ENCODE measurements around the gene KRTAP10-12. TPM values are rescaled to one million over a fixed set of nuclear protein-coding genes. Genes with fewer than 3 reads are reported as not detected.
"Not testable (repeated sequence)": the region's sequence is repeated elsewhere in the genome, so short reads cannot be mapped to it uniquely, and the experiment has no call there.

Gene KRTAP10-12
- total RNA-seq, 1 donor from 2014 or later, result not detected

DNA sequence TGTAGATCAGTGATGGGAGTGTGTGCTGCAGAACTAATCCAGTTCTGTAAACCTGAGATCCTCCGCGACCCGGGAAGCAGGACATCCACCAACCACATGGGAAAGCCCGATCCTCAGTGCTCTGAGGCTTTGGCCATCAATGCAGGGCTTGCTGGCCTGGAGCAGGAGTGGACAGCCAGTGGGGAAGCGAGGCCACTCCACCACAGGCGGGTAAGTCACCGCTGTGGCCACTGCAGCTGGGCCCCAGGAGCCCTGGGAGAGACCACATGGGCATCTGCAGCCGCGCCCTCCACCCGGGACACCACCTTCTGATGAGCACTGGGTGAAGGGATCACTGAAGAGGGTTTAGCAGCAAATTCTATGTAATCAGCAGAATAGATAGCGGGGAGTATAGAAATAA lies 15.8 kb upstream of the KRTAP10-12 start:
- Mint-ChIP-seq H3K27ac (no peak overlapping the region), H3K36me3 (no peaks in the 10 kb centered on the region), H3K9me3 (no peaks in the 10 kb centered on the region), H3K27me3 (peaks cover 54% of the 10 kb centered on the region), H3K4me3 (no peak overlapping the region), H3K4me1 (ENCODE audit: unreplicated experiment) (no peaks in the 10 kb centered on the region)
- TF ChIP-seq, protein P1, sequence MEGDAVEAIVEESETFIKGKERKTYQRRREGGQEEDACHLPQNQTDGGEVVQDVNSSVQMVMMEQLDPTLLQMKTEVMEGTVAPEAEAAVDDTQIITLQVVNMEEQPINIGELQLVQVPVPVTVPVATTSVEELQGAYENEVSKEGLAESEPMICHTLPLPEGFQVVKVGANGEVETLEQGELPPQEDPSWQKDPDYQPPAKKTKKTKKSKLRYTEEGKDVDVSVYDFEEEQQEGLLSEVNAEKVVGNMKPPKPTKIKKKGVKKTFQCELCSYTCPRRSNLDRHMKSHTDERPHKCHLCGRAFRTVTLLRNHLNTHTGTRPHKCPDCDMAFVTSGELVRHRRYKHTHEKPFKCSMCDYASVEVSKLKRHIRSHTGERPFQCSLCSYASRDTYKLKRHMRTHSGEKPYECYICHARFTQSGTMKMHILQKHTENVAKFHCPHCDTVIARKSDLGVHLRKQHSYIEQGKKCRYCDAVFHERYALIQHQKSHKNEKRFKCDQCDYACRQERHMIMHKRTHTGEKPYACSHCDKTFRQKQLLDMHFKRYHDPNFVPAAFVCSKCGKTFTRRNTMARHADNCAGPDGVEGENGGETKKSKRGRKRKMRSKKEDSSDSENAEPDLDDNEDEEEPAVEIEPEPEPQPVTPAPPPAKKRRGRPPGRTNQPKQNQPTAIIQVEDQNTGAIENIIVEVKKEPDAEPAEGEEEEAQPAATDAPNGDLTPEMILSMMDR (conservative IDR thresholded peaks at IDR 0.05), result no peak
- DNase-seq (ENCODE audit: extremely low spot score, unreplicated experiment), result no peak

DNA sequence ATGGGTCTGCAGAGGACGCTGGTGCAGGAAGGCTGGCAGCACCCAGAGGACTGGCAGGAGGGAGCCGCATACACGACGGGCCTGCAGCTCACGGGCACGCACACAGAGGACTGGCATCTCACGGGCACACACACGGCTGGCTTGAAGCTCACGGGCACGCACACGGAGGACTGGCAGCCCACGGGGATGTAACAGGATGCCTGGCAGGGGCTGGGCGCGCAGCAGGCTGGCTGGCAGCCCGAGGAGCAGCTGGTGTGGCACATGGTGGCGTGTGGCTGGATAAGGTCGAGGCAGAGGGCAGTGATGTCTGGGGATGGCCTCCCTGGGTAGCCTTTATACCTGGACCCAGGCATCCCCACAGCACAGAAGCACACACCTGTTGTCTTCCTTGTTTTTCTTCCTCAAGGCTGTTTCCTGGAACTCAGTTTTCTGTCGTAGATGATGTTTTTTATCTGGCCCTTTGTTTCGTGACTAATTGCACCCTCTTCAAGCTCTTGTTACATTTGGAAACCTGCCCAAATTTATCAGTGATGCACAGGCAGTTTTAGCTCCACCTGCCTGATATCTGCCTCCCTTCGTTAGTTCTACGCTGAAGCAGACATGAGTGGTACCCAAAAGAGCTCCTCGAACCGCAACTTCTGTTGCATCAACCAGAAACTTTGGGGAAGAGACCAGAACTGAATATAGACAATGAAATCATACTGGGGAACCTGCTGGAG lies 15.0 kb upstream of the KRTAP10-12 start, which contains the start of gene KRTAP12-1:
Gene KRTAP12-1, minus strand, starts transcription at position 303 of the 719 bp plus-strand sequence. Its CDS starts 40 bp downstream, at position 263.
- no peak within 1 kb of the TSS for H3K4me3 Mint-ChIP-seq
- peaks cover 54% of the 10 kb centered on the region for H3K27me3 Mint-ChIP-seq
- peaks cover 7% of the 10 kb centered on the region for H3K4me1 Mint-ChIP-seq (ENCODE audit: unreplicated experiment)
- no peak for DNase-seq (ENCODE audit: extremely low spot score, unreplicated experiment)
- no peaks in the 10 kb centered on the region for H3K9me3 Mint-ChIP-seq
- TF ChIP-seq, protein P1 (conservative IDR thresholded peaks at IDR 0.05), result no peak
- H3K36me3 Mint-ChIP-seq, result no peaks in the 10 kb centered on the region
- no peak within 1 kb of the TSS for H3K27ac Mint-ChIP-seq

DNA sequence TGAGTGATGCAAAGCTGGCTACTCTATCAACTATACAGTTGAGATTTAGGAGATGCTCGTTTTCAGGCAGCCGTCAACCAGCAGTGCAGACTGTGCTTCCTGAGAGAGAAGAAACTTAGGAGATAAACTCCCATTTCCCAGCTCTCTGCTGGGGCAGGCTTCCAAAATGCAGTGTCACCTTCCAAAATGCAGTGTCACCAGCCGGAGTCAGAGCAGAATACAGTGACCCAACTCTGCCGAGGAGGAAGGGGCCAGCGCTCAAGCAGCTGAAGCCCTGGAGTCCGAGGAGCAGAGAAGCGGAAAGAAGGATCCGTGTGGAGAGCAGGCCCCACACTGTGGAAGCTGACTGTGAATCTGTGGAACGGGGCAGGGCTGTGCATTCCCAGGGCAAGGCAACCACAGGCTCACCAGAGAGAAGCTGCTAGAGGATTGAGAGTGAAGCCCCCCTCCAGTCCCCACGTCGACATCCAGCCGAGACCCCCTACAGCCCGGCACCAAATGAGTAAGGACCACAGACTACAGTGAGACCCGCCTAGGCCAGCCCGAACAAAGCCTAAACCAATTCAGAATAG lies 14.3 kb upstream of the KRTAP10-12 start:
- no peak overlapping the region for H3K4me3 Mint-ChIP-seq
- H3K27me3 Mint-ChIP-seq, result peaks cover 56% of the 10 kb centered on the region

DNA sequence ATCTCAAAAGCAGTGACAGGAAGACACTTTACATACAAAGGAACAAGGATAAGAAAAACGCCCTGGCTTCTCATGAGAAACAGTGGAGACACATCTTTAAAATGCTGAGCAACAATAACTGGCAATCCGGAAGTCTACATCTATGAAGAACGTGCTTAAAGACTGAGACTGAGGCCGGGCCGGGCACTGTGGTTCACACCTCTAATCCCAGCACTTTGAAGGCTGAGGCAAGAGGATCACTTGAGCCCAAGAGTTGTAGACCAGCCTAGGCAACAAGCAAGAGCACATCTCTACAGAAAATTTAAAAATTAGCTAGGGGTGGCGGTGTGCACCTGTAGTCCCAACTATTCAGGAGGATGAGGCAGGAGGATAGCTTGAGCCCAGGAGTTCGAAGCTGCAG lies 12.9 kb upstream of the KRTAP10-12 start:
- peaks cover 62% of the 10 kb centered on the region for H3K27me3 Mint-ChIP-seq
- no peaks in the 10 kb centered on the region for H3K9me3 Mint-ChIP-seq
- TF ChIP-seq, protein P1 (conservative IDR thresholded peaks at IDR 0.05), result no peak

More for the DNA sequence above, 14.3 kb upstream of the KRTAP10-12 start:
- no peak for DNase-seq (ENCODE audit: extremely low spot score, unreplicated experiment)
- no peaks in the 10 kb centered on the region for H3K9me3 Mint-ChIP-seq
- no peaks in the 10 kb centered on the region for H3K36me3 Mint-ChIP-seq
- H3K4me1 Mint-ChIP-seq (ENCODE audit: unreplicated experiment), result peaks cover 13% of the 10 kb centered on the region
- H3K27ac Mint-ChIP-seq, result no peak overlapping the region
- TF ChIP-seq, protein P1 (conservative IDR thresholded peaks at IDR 0.05), result no peak

DNA sequence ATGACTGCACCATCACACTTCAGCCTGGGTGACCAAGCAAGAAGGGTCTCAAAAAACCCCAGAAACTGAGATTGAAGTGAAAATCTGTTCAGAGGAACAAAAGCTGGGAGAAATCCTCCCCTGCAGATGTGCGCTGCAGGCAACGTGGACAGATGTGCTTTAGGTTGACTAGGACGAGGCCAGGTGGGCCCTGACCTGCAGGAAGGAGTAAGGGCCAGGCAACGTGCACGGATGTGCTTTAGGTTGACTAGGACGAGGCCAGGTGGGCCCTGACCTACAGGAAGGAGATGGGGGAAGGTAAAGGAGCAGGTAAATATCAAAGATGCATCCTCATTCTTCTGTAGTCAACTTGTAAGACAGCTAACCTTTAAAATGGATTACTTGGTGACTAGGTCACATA lies 12.5 kb upstream of the KRTAP10-12 start:
- Mint-ChIP-seq H3K4me3 (no peak overlapping the region), H3K36me3 (no peaks in the 10 kb centered on the region), H3K27me3 (peaks cover 62% of the 10 kb centered on the region), H3K27ac (no peak overlapping the region), H3K4me1 (ENCODE audit: unreplicated experiment) (peaks cover 18% of the 10 kb centered on the region), H3K9me3 (no peaks in the 10 kb centered on the region)
- TF ChIP-seq, protein P1 (conservative IDR thresholded peaks at IDR 0.05), result no peak
- no peak for DNase-seq (ENCODE audit: extremely low spot score, unreplicated experiment)

More for the DNA sequence above, 12.9 kb upstream of the KRTAP10-12 start:
- Mint-ChIP-seq H3K36me3 (no peaks in the 10 kb centered on the region), H3K4me3 (no peak overlapping the region), H3K27ac (no peak overlapping the region), H3K4me1 (ENCODE audit: unreplicated experiment) (peaks cover 18% of the 10 kb centered on the region)
- DNase-seq (ENCODE audit: extremely low spot score, unreplicated experiment), result no peak

DNA sequence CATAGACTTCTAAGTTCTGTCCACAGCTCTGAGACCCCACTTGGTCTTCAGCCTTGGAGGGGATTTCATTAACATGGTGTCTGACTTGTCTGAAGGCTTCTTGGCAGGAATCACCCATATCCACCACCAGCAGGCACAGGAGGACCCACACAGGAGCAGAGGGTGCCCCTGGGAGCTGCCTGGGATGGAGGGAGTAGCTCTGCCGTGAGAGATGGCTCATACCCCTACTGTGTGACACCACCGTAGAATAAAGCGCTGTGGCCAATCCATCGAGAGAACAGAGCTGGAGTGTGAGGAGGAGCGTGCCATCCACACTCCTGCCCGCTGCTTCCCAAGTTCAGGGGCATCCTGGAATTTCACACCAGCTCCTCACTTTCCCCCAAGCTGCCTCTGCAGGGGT lies 11.9 kb upstream of the KRTAP10-12 start:
- H3K27ac Mint-ChIP-seq; H3K4me3 Mint-ChIP-seq; H3K36me3 Mint-ChIP-seq; DNase-seq (ENCODE audit: extremely low spot score, unreplicated experiment); H3K9me3 Mint-ChIP-seq: not testable (repeated sequence)
- Mint-ChIP-seq H3K27me3 (peaks cover 62% of the 10 kb centered on the region), H3K4me1 (ENCODE audit: unreplicated experiment) (peaks cover 18% of the 10 kb centered on the region)

Data from type B pancreatic cell (in vitro differentiated cells).